Measurements from ENCODE around the gene CAD.
"Not testable (repeated sequence)": the region's sequence is repeated elsewhere in the genome, so short reads cannot be mapped to it uniquely, and the experiment has no call there.

The CAD gene

GRCh38 chr2:27263287-27264252, 46.4 kb downstream of the CAD start:
- H3K4me1 ChIP-seq (ENCODE audit: control insufficient read depth in 5 of 5, insufficient read depth in 5 of 5, low read length in 5 of 5): peaks cover 0 to 37% (median 31%) of the 10 kb centered on the region in 5 donors
- no peak overlapping the region for H3K9ac ChIP-seq (ENCODE audit: low read length in 5 of 5)
- peaks cover 32 to 68% (median 59%) of the 10 kb centered on the region in 5 donors for H3K27me3 ChIP-seq (ENCODE audit: control insufficient read depth in 5 of 5, insufficient read depth in 4 of 5, low read length in 5 of 5)
- no peak overlapping the region for H3K27ac ChIP-seq (ENCODE audit: low read depth, low read length)
- H3K4me3 ChIP-seq (ENCODE audit: low read depth in 1 of 5, low read length in 5 of 5): peak overlapping the region; percentile 22 to 66 (median 58)
- H3K36me3 ChIP-seq (ENCODE audit: control insufficient read depth in 5 of 5, insufficient read depth in 5 of 5, low read length in 5 of 5): no peaks in the 10 kb centered on the region
- no peaks in the 10 kb centered on the region for H3K9me3 ChIP-seq (ENCODE audit: control insufficient read depth in 5 of 5, low read length in 5 of 5)

GRCh38 chr2:27264253-27264752, 47.1 kb downstream of the CAD start:
- Histone ChIP-seq H3K9ac (ENCODE audit: low read length in 5 of 5) (no peak overlapping the region), H3K27me3 (ENCODE audit: control insufficient read depth in 5 of 5, insufficient read depth in 4 of 5, low read length in 5 of 5) (peaks cover 32 to 63% (median 58%) of the 10 kb centered on the region in 5 donors), H3K4me3 (ENCODE audit: low read depth in 1 of 5, low read length in 5 of 5) (peak overlapping the region; percentile 19 to 66 (median 42)), H3K9me3 (ENCODE audit: control insufficient read depth in 5 of 5, low read length in 5 of 5) (no peaks in the 10 kb centered on the region), H3K27ac (ENCODE audit: low read depth, low read length) (no peak overlapping the region), H3K4me1 (ENCODE audit: control insufficient read depth in 5 of 5, insufficient read depth in 5 of 5, low read length in 5 of 5) (peaks cover 0 to 37% (median 31%) of the 10 kb centered on the region in 5 donors), H3K36me3 (ENCODE audit: control insufficient read depth in 5 of 5, insufficient read depth in 5 of 5, low read length in 5 of 5) (no peaks in the 10 kb centered on the region)

- Histone ChIP-seq H3K27ac (ENCODE audit: low read depth, low read length) (no peak overlapping the region), H3K9ac (ENCODE audit: low read length in 5 of 5) (no peak overlapping the region), H3K27me3 (ENCODE audit: control insufficient read depth in 5 of 5, insufficient read depth in 4 of 5, low read length in 5 of 5) (peaks cover 32 to 60% (median 54%) of the 10 kb centered on the region in 5 donors), H3K36me3 (ENCODE audit: control insufficient read depth in 5 of 5, insufficient read depth in 5 of 5, low read length in 5 of 5) (no peaks in the 10 kb centered on the region), H3K4me1 (ENCODE audit: control insufficient read depth in 5 of 5, insufficient read depth in 5 of 5, low read length in 5 of 5) (peaks cover 0 to 37% (median 31%) of the 10 kb centered on the region in 5 donors), H3K9me3 (ENCODE audit: control insufficient read depth in 5 of 5, low read length in 5 of 5) (no peaks in the 10 kb centered on the region), H3K4me3 (ENCODE audit: low read depth in 1 of 5, low read length in 5 of 5) (peak overlapping the region in 4 of 5 donors; percentile 31 to 66 (median 46))
Observed at GRCh38 chr2:27264753-27265535, 47.8 kb downstream of the CAD start.

DNA sequence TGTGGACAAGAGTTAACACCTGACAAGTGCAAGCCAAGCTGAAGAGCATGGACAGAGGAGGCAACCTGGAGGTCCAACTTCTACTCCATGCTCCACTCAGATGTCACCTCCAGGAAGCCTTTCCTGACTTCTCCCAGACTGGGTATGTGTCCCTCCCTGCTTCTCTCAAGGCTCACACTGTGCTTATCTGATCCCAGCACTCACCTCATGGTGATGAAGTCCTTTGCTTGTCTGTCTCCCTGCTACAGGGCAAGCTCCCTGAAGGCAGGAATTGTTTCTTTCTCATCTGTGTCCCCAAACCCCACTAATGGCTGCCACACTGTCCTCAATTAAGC, 48.3 kb downstream of the CAD start:
- Histone ChIP-seq H3K27me3 (ENCODE audit: control insufficient read depth in 5 of 5, insufficient read depth in 4 of 5, low read length in 5 of 5) (peaks cover 34 to 54% (median 48%) of the 10 kb centered on the region in 5 donors), H3K4me3 (ENCODE audit: low read depth in 1 of 5, low read length in 5 of 5) (peak overlapping the region in 1 of 5 donors; percentile 51), H3K9ac (ENCODE audit: low read length in 5 of 5) (no peak overlapping the region), H3K27ac (ENCODE audit: low read depth, low read length) (no peak overlapping the region), H3K4me1 (ENCODE audit: control insufficient read depth in 5 of 5, insufficient read depth in 5 of 5, low read length in 5 of 5) (peaks cover 0 to 37% (median 31%) of the 10 kb centered on the region in 5 donors), H3K36me3 (ENCODE audit: control insufficient read depth in 5 of 5, insufficient read depth in 5 of 5, low read length in 5 of 5) (no peaks in the 10 kb centered on the region), H3K9me3 (ENCODE audit: control insufficient read depth in 5 of 5, low read length in 5 of 5) (no peaks in the 10 kb centered on the region)

DNA sequence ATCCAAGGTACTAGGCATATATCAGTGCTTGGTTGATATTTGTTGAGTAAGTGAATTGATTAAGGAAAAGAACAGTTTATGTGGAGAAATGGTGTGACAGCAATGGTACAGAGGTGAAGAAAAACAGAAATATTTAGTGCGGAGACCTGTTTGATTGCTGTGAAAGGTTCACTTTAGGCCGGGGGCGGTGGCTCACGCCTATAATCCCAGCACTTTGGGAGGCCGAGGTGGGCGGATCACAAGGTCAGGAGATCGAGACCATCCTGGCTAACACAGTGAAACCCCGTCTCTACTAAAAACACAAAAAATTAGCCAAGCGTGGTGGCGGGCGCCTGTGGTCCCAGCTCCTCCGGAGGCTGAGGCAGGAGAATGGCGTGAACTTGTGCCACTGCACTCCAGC, 51.1 kb downstream of the CAD start:
- H3K9ac ChIP-seq (ENCODE audit: low read length in 5 of 5); H3K9me3 ChIP-seq (ENCODE audit: control insufficient read depth in 5 of 5, low read length in 5 of 5); H3K27ac ChIP-seq (ENCODE audit: low read depth, low read length); H3K36me3 ChIP-seq (ENCODE audit: control insufficient read depth in 5 of 5, insufficient read depth in 5 of 5, low read length in 5 of 5); H3K4me3 ChIP-seq (ENCODE audit: low read depth in 1 of 5, low read length in 5 of 5): not testable (repeated sequence)
- Histone ChIP-seq H3K4me1 (ENCODE audit: control insufficient read depth in 5 of 5, insufficient read depth in 5 of 5, low read length in 5 of 5) (peaks cover 0 to 22% (median 20%) of the 10 kb centered on the region in 5 donors), H3K27me3 (ENCODE audit: control insufficient read depth in 5 of 5, insufficient read depth in 4 of 5, low read length in 5 of 5) (peaks cover 24 to 32% (median 26%) of the 10 kb centered on the region in 5 donors)

GRCh38 chr2:27270131-27270530, 53.0 kb downstream of the CAD start:
- H3K27ac ChIP-seq (ENCODE audit: low read depth, low read length): no peak overlapping the region
- H3K4me1 ChIP-seq (ENCODE audit: control insufficient read depth in 5 of 5, insufficient read depth in 5 of 5, low read length in 5 of 5): peaks cover 0 to 4% (median 2%) of the 10 kb centered on the region in 5 donors
- peaks cover 9 to 18% (median 12%) of the 10 kb centered on the region in 5 donors for H3K27me3 ChIP-seq (ENCODE audit: control insufficient read depth in 5 of 5, insufficient read depth in 4 of 5, low read length in 5 of 5)

GRCh38 chr2:27270670-27271069, 53.5 kb downstream of the CAD start:
- Histone ChIP-seq H3K4me1 (ENCODE audit: control insufficient read depth in 5 of 5, insufficient read depth in 5 of 5, low read length in 5 of 5) (no peaks in the 10 kb centered on the region), H3K9ac (ENCODE audit: low read length in 5 of 5) (no peak overlapping the region), H3K27ac (ENCODE audit: low read depth, low read length) (no peak overlapping the region), H3K9me3 (ENCODE audit: control insufficient read depth in 5 of 5, low read length in 5 of 5) (no peaks in the 10 kb centered on the region), H3K27me3 (ENCODE audit: control insufficient read depth in 5 of 5, insufficient read depth in 4 of 5, low read length in 5 of 5) (peaks cover 6 to 18% (median 12%) of the 10 kb centered on the region in 5 donors), H3K4me3 (ENCODE audit: low read depth in 1 of 5, low read length in 5 of 5) (no peak overlapping the region), H3K36me3 (ENCODE audit: control insufficient read depth in 5 of 5, insufficient read depth in 5 of 5, low read length in 5 of 5) (no peaks in the 10 kb centered on the region)

More at GRCh38 chr2:27270131-27270530, 53.0 kb downstream of the CAD start:
- Histone ChIP-seq H3K36me3 (ENCODE audit: control insufficient read depth in 5 of 5, insufficient read depth in 5 of 5, low read length in 5 of 5) (no peaks in the 10 kb centered on the region), H3K4me3 (ENCODE audit: low read depth in 1 of 5, low read length in 5 of 5) (no peak overlapping the region), H3K9me3 (ENCODE audit: control insufficient read depth in 5 of 5, low read length in 5 of 5) (no peaks in the 10 kb centered on the region), H3K9ac (ENCODE audit: low read length in 5 of 5) (no peak overlapping the region)

DNA sequence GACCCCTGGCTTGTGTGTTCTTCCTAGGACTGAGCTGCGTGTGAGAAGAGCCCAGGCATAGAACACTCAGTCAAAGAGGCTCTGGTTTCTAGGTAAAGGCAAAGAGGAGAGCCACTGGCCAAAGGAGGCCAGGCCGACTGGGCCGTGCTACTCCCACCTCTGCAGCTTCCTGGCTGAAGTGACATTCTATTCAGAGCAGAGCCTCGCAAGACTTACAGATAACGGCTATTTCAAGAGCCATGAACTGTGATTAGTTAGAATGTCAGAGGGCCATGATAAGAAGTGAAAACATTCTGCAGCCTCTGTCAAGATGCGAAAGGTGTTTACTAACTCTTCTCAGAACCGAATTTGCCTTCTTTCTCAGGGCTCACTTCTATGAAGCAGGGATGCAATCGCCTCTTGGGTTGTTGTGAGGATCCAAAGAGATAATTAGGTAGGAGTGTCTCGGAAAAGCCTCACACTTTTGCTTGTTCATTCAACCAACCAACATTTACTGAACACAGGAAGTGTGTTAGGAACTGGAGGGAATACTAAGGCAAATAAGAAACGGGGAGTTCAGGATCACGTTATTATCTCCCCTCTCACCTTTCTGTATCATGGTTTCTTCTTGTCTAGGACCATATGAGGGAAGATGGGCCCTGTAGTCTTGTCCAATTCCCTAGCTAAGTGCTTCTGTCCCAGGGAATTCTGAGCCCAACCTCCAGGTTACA, 54.6 kb downstream of the CAD start:
- Histone ChIP-seq H3K36me3 (ENCODE audit: control insufficient read depth in 5 of 5, insufficient read depth in 5 of 5, low read length in 5 of 5) (no peaks in the 10 kb centered on the region), H3K4me3 (ENCODE audit: low read depth in 1 of 5, low read length in 5 of 5) (no peak overlapping the region), H3K4me1 (ENCODE audit: control insufficient read depth in 5 of 5, insufficient read depth in 5 of 5, low read length in 5 of 5) (no peaks in the 10 kb centered on the region), H3K9me3 (ENCODE audit: control insufficient read depth in 5 of 5, low read length in 5 of 5) (no peaks in the 10 kb centered on the region), H3K27ac (ENCODE audit: low read depth, low read length) (no peak overlapping the region), H3K27me3 (ENCODE audit: control insufficient read depth in 5 of 5, insufficient read depth in 4 of 5, low read length in 5 of 5) (peaks cover 5 to 22% (median 11%) of the 10 kb centered on the region in 5 donors), H3K9ac (ENCODE audit: low read length in 5 of 5) (no peak overlapping the region)

All from subcutaneous abdominal adipose tissue (tissue), 5 donors.